ENCODE data around the gene GTF2F2.

GRCh38 chr13:45267215-45267614, 146.9 kb downstream of the GTF2F2 start:
- TF ChIP-seq, protein P1, sequence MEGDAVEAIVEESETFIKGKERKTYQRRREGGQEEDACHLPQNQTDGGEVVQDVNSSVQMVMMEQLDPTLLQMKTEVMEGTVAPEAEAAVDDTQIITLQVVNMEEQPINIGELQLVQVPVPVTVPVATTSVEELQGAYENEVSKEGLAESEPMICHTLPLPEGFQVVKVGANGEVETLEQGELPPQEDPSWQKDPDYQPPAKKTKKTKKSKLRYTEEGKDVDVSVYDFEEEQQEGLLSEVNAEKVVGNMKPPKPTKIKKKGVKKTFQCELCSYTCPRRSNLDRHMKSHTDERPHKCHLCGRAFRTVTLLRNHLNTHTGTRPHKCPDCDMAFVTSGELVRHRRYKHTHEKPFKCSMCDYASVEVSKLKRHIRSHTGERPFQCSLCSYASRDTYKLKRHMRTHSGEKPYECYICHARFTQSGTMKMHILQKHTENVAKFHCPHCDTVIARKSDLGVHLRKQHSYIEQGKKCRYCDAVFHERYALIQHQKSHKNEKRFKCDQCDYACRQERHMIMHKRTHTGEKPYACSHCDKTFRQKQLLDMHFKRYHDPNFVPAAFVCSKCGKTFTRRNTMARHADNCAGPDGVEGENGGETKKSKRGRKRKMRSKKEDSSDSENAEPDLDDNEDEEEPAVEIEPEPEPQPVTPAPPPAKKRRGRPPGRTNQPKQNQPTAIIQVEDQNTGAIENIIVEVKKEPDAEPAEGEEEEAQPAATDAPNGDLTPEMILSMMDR (conservative IDR thresholded peaks at IDR 0.05; ENCODE audit: low read depth in 2 of 2) = no peak
- TF ChIP-seq ZNF114 (CRISPR knock-in tag; IDR thresholded peaks at IDR 0.05) (no peak), POLR2AphosphoS5 (IDR thresholded peaks at IDR 0.05; ENCODE audit: low read depth) (no peak), EZH2 (IDR thresholded peaks at IDR 0.05; ENCODE audit: low read depth, unreplicated experiment) (no peak), JUNB (IDR thresholded peaks at IDR 0.05; ENCODE audit: unreplicated experiment) (no peak), EZH2phosphoT487 (IDR thresholded peaks at IDR 0.05; ENCODE audit: unreplicated experiment) (no peak)

Data from GM23338 (cell line).